ENCODE measurements around the gene SLC44A5. TPM values are rescaled to one million over a fixed set of nuclear protein-coding genes. Genes with fewer than 3 reads are reported as not detected.

Gene SLC44A5
- total RNA-seq, 1 donor from 2014 or later: 3.7 TPM

DNA sequence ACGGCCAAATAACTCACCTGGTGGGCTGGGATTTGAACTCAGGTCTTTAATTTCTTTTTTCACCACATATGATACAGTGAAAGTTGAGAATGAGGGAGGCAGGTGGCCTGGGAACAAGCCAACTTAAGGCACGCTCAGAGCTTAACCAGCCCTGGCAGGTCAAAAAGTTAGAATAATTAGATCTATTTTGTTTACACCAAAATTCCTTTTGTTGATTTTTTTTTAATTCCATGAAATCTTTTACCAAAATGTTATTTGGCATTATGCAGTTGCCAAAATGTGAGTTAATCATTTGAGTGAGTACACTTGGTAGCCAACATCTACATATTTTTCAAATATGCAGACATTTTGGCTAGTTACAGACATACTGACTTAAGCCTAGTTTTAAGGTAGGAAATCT, 439.9 kb downstream of the SLC44A5 start:
- no peak for TF ChIP-seq CTCF (IDR thresholded peaks at IDR 0.05; ENCODE audit: insufficient read depth, low read length, poor library complexity, severe bottlenecking)

GRCh38 chr1:75170011-75170410, 440.9 kb downstream of the SLC44A5 start:
- TF ChIP-seq CTCF (IDR thresholded peaks at IDR 0.05; ENCODE audit: insufficient read depth, low read length, poor library complexity, severe bottlenecking): no peak
- Histone ChIP-seq H3K27me3 (ENCODE audit: control insufficient read depth, insufficient read depth, low read length) (no peaks in the 10 kb centered on the region), H3K4me3 (ENCODE audit: low read depth, low read length) (no peak overlapping the region), H3K36me3 (ENCODE audit: control insufficient read depth, insufficient read depth, low read length) (no peaks in the 10 kb centered on the region)
- no peak for DNase-seq (ENCODE audit: low read depth)

More for the DNA sequence above, 439.9 kb downstream of the SLC44A5 start:
- no peak for DNase-seq (ENCODE audit: low read depth)
- H3K36me3 ChIP-seq (ENCODE audit: control insufficient read depth, insufficient read depth, low read length): no peaks in the 10 kb centered on the region
- H3K27me3 ChIP-seq (ENCODE audit: control insufficient read depth, insufficient read depth, low read length): no peaks in the 10 kb centered on the region
- no peak overlapping the region for H3K4me3 ChIP-seq (ENCODE audit: low read depth, low read length)

DNA sequence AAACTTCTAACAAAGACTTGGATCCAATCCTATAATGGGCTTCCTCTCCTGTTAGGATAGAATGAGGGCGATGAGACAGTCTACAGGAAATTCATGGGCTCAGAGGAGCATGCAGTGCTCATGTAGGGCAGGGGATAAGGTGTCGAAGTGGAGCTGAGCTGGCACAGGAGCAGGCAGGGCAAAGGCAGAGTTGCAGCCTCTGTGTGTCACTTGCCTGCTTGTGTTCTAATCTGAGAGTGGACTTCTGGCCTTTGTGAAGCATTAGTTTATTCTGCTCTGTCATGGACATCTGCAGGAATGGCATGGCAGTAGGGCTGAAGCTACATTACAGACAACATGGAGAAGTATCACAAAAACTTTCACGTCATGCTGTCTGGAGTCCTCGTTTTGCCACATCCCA, 444.1 kb downstream of the SLC44A5 start:
- Histone ChIP-seq H3K4me3 (ENCODE audit: low read depth, low read length) (no peak overlapping the region), H3K36me3 (ENCODE audit: control insufficient read depth, insufficient read depth, low read length) (no peaks in the 10 kb centered on the region), H3K27me3 (ENCODE audit: control insufficient read depth, insufficient read depth, low read length) (no peaks in the 10 kb centered on the region)
- no peak for TF ChIP-seq CTCF (IDR thresholded peaks at IDR 0.05; ENCODE audit: insufficient read depth, low read length, poor library complexity, severe bottlenecking)
- DNase-seq (ENCODE audit: low read depth): no peak

- no peaks in the 10 kb centered on the region for H3K36me3 ChIP-seq (ENCODE audit: control insufficient read depth, insufficient read depth, low read length)
- no peak for DNase-seq (ENCODE audit: low read depth)
- TF ChIP-seq CTCF (IDR thresholded peaks at IDR 0.05; ENCODE audit: insufficient read depth, low read length, poor library complexity, severe bottlenecking): no peak
- H3K27me3 ChIP-seq (ENCODE audit: control insufficient read depth, insufficient read depth, low read length): no peaks in the 10 kb centered on the region
- no peak overlapping the region for H3K4me3 ChIP-seq (ENCODE audit: low read depth, low read length)
These were observed 445.6 kb downstream of the SLC44A5 start for GRCh38 chr1:75165264-75165663.

- no peaks in the 10 kb centered on the region for H3K36me3 ChIP-seq (ENCODE audit: control insufficient read depth, insufficient read depth, low read length)
- TF ChIP-seq CTCF (IDR thresholded peaks at IDR 0.05; ENCODE audit: insufficient read depth, low read length, poor library complexity, severe bottlenecking): no peak
- no peak for DNase-seq (ENCODE audit: low read depth)
- no peaks in the 10 kb centered on the region for H3K27me3 ChIP-seq (ENCODE audit: control insufficient read depth, insufficient read depth, low read length)
- no peak overlapping the region for H3K4me3 ChIP-seq (ENCODE audit: low read depth, low read length)
These were observed 451.8 kb downstream of the SLC44A5 start for GRCh38 chr1:75159154-75159553.

Other genes starting within 250 kb of the SLC44A5 start
- gene ACADM, start 113.6 kb upstream of the SLC44A5 start, total RNA-seq: 27.9 and 29.6 TPM in 2 replicates
- gene RABGGTB, start 175.1 kb upstream of the SLC44A5 start, total RNA-seq: 75.3 and 77.1 TPM in 2 replicates
- gene MSH4, start 185.8 kb upstream of the SLC44A5 start, total RNA-seq: 0.08 and 0.27 TPM in 2 replicates

All from kidney epithelial cell (primary cell).